ENCODE data around the gene SPTSSB. TPM values are rescaled to one million over a fixed set of nuclear protein-coding genes. Genes with fewer than 3 reads are reported as not detected.
A peak's percentile ranks its signal among the peaks of the same experiment; 100 is the strongest.

SPTSSB gene, protein sequence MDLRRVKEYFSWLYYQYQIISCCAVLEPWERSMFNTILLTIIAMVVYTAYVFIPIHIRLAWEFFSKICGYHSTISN
- total RNA-seq: 100 to 1,000 TPM in 3 of 4 donors, 10 to 100 TPM in 1; 91.6 to 175 (median 109) TPM

- intact Hi-C loops (cut with DNase I; ENCODE audit: low total_unique reads): no loop called here
- peak; percentile 30 to 89 for DNase-seq (ENCODE audit: low spot score in 2 of 2)
- H3K4me3 ChIP-seq (ENCODE audit: low read depth, poor library complexity, severe bottlenecking): peak within 1 kb of the TSS; percentile 34
- WGBS, 2 donors: 1% methylated on average over 35 to 50 of the region's 53 CpGs
- TF ChIP-seq CTCF (IDR thresholded peaks at IDR 0.05) (no peak), POLR2A (IDR thresholded peaks at IDR 0.05) (no peak)
Observed at GRCh38 chr3:161371441-161372320, at the start of gene SPTSSB. SPTSSB (minus strand) TSS chr3:161371517; CDS start chr3:161346323, 25,194 bp downstream.

DNA sequence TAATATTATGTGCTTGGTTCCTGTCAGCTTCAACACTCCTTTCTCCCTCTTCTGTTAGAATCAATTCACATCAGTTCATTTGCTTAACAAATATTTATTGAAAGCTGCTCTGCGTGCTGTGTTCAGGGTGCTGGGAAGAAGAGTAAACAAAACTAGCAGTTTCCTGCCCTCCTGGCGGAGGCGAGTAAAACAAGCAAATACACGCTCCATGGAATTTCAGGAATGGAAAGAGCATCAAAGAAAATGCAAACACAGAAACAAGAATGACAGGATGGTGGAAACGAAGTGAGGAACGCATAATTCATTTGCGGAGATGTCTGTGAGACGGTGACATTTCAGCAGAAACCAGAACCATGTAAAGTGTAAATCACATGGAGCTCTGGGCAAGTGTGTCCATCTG, 49.4 kb upstream of the SPTSSB start:
- no peak overlapping the region for H3K4me3 ChIP-seq (ENCODE audit: low read depth, poor library complexity, severe bottlenecking)
- WGBS, 2 donors: 52 to 60% methylated on average over 8 of the region's 8 CpGs
- intact Hi-C loops (cut with DNase I; ENCODE audit: low total_unique reads): loop anchor here (5.0 to 10.0 kb wide), 2 partner anchors 143 to 476 kb away; no protein-coding TSS in a partner anchor
- no peak for TF ChIP-seq POLR2A (IDR thresholded peaks at IDR 0.05)
- no peak for TF ChIP-seq CTCF (IDR thresholded peaks at IDR 0.05)
- no peak for DNase-seq (ENCODE audit: low spot score in 2 of 2)

DNA sequence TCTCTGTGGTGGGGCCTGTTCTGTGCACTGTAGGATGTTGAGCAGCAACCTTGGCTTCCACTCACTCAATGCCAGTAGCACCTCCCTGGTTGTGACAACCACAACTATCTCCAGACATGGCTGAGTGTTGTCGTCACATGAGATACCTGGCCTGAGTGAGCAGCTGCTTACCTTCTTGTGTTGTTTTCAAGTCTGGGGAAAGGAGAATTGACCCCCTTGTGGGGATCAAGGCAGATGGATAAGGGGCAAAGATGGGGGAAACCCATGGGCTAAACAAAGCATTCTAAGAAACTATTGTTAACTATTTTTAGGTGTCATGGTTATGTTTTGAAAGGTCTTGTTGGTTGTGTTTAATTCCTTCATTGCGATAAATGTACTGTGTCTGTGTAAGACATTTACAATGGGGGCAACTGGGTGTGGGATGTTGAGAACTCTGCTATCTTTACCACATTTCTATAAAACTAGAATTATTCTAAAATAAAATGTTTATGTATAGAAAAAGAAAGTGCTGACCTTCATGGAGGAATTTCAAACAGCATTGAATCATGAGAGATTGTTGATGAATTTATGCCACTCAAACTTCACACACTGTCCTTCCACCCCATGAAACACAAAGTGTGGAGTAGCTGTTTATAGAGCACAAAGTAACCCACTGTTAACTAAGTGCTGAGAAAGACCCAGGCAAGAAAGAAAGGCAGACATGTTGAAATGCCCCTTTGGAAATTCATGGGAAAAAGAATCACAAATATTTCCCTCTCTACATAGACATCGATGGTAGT, 48.4 kb upstream of the SPTSSB start:
- no peak for TF ChIP-seq CTCF (IDR thresholded peaks at IDR 0.05)
- TF ChIP-seq POLR2A (IDR thresholded peaks at IDR 0.05): no peak
- 90 to 92% methylated on average over 3 of the region's 3 CpGs for WGBS, 2 donors
- no peak overlapping the region for H3K4me3 ChIP-seq (ENCODE audit: low read depth, poor library complexity, severe bottlenecking)
- intact Hi-C loops (cut with DNase I; ENCODE audit: low total_unique reads): loop anchor here (5.0 to 10.0 kb wide), 2 partner anchors 142 to 475 kb away; no protein-coding TSS in a partner anchor
- DNase-seq (ENCODE audit: low spot score in 2 of 2): no peak

GRCh38 chr3:161415506-161416231, 44.4 kb upstream of the SPTSSB start:
- H3K4me3 ChIP-seq (ENCODE audit: low read depth, poor library complexity, severe bottlenecking): no peak overlapping the region
- intact Hi-C loops (cut with DNase I; ENCODE audit: low total_unique reads): no loop called here
- TF ChIP-seq POLR2A (IDR thresholded peaks at IDR 0.05) (no peak), CTCF (IDR thresholded peaks at IDR 0.05) (no peak)
- WGBS, 2 donors: 6 to 8% methylated on average over 1 of the region's 1 CpG
- no peak for DNase-seq (ENCODE audit: low spot score in 2 of 2)

DNA sequence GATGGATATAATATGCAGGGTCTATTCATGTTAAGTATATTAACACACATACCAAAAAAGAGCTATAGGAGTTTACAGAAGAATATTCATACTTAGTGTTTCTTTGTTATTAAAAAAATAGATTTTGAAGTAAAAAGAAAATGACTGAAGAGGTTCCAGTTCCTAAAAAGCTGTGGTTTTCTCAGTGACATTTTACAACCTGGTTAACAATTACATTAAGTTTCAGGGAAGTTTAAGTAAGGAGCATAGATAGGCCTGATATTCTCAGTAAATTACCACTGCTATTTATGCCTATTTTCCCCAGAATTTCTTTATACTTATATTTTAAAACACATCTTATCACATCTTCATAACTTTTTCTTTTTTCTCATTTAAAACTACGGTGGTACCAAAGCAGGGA, 43.6 kb upstream of the SPTSSB start:
- DNase-seq (ENCODE audit: low spot score in 2 of 2): no peak
- WGBS, 2 donors: 76 to 85% methylated on average over 1 of the region's 1 CpG
- TF ChIP-seq CTCF (IDR thresholded peaks at IDR 0.05): no peak
- no peak for TF ChIP-seq POLR2A (IDR thresholded peaks at IDR 0.05)
- intact Hi-C loops (cut with DNase I; ENCODE audit: low total_unique reads): no loop called here
- H3K4me3 ChIP-seq (ENCODE audit: low read depth, poor library complexity, severe bottlenecking): no peak overlapping the region

Measured in lower leg skin (tissue), 4 donors.